HG03457 (cell line): ENCODE measurements around the gene GJA4.

Source experiments
- ATAC-seq: cut with Tn5 transposase; IDR thresholded peaks from one replicate; pipeline ENCODE4 v1.9.1; 2021; ENCODE audit warnings: moderate number of reproducible peaks; ENCODE audit not compliant: unreplicated experiment

Gene GJA4

GRCh38 chr1:34829250-34829649 lies 36.5 kb downstream of the GJA4 start:
- no peak for ATAC-seq

GRCh38 chr1:34831721-34832246 lies 39.0 kb downstream of the GJA4 start:
- no peak for ATAC-seq

GRCh38 chr1:34833711-34834110 lies 40.9 kb downstream of the GJA4 start:
- ATAC-seq = no peak

- no peak for ATAC-seq
Measured at GRCh38 chr1:34839526-34840305, 46.9 kb downstream of the GJA4 start.

- no peak for ATAC-seq
Measured at GRCh38 chr1:34840426-34840825, 47.6 kb downstream of the GJA4 start.

GRCh38 chr1:34842073-34842472 lies 49.3 kb downstream of the GJA4 start:
- ATAC-seq = no peak

- no peak for ATAC-seq
Measured at GRCh38 chr1:34842952-34843371, 50.2 kb downstream of the GJA4 start.

GRCh38 chr1:34843392-34844251 lies 50.8 kb downstream of the GJA4 start:
- ATAC-seq = no peak

- ATAC-seq = no peak
Measured at GRCh38 chr1:34844252-34844634, 51.4 kb downstream of the GJA4 start.
